HG02885 (cell line): ENCODE results near the gene REG4.
"Not testable (repeated sequence)": the region's sequence is repeated elsewhere in the genome, so short reads cannot be mapped to it uniquely, and the experiment has no call there.

Source experiments
- ATAC-seq: cut with Tn5 transposase; IDR thresholded peaks from one replicate; pipeline ENCODE4 v1.9.1; 2021; ENCODE audit warnings: mild to moderate bottlenecking; ENCODE audit not compliant: unreplicated experiment, poor library complexity

REG4 gene

GRCh38 chr1:119811387-119811786 is at the start of gene REG4:
Gene REG4 (minus strand): TSS chr1:119811460. CDS start chr1:119808769, 2,691 bp downstream.
- ATAC-seq: no peak

- ATAC-seq: no peak
Observed at GRCh38 chr1:119859647-119860046, 48.4 kb upstream of the REG4 start.

DNA sequence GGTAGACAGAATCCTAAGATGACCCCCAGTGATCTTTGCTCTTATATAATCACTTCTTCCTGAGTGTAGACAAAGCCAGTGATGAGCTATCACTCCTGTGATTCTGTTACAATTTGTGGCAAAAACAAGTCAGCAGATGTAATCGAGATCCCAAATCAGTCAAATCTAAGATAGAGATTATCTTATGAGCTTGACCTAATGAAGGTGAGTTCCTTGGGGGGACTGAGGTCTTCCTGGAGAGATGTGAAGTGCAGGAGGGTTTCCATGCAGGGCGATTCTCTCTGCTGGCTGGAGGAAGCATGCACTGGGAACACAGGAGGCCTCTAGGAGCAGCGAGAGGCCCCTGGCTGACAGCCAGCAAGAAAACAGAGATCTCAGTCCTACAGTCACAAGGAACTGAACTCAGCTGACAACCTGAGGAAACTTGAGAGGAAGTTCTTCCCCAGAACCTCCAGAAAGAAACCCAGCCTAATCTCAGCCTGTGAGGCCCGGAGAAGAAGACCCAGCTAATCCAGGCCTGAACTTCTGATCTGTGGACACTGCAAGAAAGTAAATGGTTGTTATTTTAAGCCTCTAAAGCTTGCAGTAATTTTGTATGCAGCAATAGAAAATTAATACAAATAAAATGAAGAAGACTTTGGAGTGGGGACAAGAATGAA is 47.4 kb upstream of the REG4 start:
- not testable (repeated sequence) for ATAC-seq

DNA sequence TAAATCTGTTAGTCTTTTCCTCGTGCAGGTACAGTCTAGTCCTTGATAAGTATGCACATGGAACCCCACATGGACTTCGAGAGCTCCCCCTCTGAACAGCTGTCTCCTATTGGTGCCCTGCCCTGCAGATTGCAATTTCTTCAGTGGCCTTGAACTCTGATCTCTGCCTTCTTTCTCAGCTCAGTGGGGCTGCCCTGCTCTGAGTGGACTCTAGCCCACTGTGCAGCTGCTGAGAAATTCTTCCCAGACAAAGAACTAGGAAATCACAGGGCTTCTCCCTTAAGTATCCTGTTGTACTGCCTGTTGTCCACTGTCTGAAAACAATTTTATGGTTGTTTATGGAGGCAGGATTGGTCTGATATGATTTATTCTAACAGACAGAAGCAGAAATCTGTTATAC is 46.9 kb upstream of the REG4 start:
- no peak for ATAC-seq

GRCh38 chr1:119853155-119853554 is 41.9 kb upstream of the REG4 start:
- ATAC-seq: no peak

- ATAC-seq: not testable (repeated sequence)
Observed at GRCh38 chr1:119844206-119844605, 32.9 kb upstream of the REG4 start.

DNA sequence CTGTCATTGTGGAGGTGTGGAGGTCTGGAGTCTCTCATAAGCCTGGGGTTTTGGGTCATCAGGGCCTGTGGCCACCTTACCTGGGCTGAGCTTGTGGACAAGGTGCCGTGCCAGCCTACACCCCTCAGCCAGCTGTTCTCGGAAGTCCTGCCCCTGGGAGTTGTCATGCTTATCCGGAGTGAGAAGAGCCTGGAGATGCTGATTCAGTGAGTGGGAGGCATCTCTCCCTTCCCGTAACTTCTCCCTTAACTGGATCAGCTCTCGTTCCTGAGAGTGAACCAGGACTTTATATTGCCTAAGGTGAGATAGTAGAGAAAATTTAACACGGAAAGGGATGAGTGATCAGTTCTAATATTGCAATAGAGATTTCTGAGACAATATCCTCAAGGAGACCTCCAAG is 30.0 kb upstream of the REG4 start:
- ATAC-seq: no peak

DNA sequence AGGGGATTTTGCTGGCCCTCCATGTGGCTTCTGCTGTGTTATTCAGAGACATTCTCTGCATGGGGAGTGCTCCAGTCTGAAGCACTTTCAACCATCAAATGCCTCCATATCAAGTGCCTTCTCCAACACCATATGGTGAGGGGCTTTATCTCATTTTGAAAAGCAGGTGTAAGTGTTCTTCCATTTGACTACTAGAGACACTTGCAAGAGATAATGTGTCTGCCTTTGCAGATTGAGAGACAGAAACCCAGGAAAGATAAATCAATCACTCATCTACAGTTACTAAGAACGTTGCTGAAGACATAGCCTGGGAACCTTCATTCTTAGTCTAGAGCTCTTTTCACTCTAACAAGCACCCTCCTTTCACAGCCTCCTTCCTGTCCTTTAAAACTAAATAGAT is 29.5 kb upstream of the REG4 start:
- ATAC-seq: no peak

GRCh38 chr1:119838236-119838635 is 27.0 kb upstream of the REG4 start:
- ATAC-seq: no peak

GRCh38 chr1:119834990-119835389 is 23.7 kb upstream of the REG4 start:
- ATAC-seq: no peak

DNA sequence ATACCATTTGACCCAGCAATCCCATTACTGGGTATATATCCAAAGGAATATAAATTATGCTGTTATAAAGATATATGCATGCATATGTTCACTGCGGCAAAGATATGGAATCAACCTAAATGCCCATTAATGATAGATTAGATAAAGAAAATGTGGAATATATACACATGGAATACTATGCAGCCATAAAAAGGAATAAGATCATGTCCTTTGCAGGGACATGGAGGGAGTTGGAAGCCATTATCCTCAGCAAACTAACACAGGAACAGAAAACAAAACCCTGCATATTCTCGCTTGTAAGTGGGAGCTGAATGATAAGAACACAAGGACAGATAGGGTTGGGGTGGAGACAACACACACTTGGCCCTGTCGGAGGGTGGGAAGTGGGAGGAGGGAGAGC is 19.8 kb upstream of the REG4 start:
- ATAC-seq: no peak

DNA sequence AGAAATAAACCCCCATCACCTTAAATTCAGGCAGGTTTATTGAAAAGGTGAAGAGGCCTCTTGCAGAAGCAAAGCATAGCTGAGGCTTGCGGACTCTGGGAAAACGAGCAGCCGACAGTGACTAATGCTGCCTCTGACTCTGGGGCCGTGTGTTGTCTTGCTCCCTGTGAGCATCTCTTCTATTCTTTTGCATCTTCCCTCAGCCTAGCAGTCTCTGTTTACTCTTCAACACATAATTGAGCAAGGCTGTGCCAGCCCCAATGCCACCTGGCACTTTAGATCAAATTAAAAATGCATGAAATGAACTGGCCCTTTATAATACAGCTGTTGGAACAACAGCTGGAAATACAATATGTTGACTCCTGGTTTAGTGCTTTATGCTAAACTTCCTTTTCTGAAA is 18.4 kb upstream of the REG4 start:
- ATAC-seq: no peak

- ATAC-seq: not testable (repeated sequence)
Observed at GRCh38 chr1:119829006-119829405, 17.7 kb upstream of the REG4 start.

GRCh38 chr1:119828266-119828665 is 17.0 kb upstream of the REG4 start:
- ATAC-seq: no peak

GRCh38 chr1:119827010-119827409 is 15.8 kb upstream of the REG4 start:
- no peak for ATAC-seq

DNA sequence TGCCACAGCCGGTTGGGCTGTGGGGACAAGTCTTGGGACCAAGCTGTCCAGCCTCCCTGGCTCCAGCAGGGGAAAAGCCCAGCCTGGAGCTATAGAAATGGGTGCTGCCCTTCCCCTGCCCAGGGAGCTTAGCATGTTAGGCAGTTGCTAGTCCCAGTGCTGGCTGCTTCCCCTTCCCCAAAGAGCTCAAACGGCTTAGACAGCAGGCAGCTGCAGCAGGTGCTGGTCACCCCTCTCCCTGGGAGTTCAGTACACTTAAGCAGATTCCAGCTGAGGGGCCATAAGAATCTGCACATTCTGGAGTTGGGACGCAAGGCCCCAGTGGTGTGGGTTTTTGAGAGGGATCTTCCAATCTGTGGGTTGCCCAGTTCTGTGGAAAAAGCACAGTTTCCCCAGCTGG is 11.1 kb upstream of the REG4 start:
- no peak for ATAC-seq

GRCh38 chr1:119818181-119818580 is 6.9 kb upstream of the REG4 start:
- no peak for ATAC-seq

DNA sequence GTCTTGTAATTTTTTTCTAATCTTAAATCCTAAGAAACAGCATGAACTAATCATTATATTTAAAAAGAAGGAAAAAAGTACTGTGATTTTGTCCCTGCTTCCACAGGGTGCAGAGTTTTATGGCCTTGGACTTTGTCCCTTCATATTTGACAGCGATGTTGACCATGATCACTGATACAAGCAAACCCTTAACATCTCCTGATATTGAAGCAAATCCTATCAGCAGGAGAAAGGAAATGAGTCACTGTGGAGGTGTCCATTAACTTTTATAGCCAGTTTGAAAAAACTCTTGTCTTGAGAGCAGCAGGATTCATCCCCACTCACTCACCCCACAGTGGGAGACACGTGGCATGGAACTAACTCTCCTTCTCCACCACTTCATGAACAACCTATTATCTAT is 5.1 kb upstream of the REG4 start:
- no peak for ATAC-seq

DNA sequence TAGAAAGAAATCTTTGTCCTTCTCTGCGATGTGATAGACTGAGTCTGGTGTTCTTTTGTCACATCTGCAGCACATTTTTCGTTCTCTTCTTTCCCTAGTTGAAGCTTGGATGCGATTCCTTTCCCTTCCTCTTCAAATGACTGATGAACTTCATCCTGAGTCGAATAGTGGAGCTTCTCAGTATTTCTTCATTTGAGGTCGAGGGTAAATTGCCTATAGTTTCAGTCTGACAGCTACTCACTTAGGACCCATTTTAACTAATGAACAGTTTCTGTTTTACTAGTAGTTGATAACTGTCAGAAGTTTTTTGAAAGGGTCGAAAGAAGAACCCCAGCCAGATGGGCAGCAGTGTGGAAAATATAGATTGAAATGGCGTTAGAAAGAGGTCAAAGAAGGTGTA is 4.7 kb upstream of the REG4 start:
- peak; percentile 42 for ATAC-seq

DNA sequence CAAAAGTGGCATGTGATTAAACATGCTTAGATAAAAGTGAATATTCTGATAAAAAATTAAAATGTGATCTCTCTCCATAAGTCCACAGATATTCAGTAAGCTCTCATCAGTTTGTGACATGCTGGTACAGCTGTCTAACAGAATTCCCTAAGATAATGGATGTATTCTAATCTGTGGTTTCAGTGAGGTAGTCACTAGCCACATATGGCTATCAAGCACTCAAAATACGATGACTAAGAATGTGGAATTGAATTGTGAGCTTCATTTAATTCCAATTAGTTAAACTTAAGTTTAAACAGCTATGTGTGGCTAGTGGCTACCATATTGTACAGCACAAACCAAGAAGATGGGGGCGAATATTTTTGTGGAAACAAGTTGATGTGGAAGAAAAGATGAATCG is 4.1 kb upstream of the REG4 start:
- no peak for ATAC-seq

GRCh38 chr1:119814288-119814687 is 3.0 kb upstream of the REG4 start:
- ATAC-seq: no peak

- ATAC-seq: no peak
Observed at GRCh38 chr1:119811985-119812557, 811 bp upstream of the REG4 start.
